Measurements from ENCODE around the gene SNX21.

- TF ChIP-seq CTCF (IDR thresholded peaks at IDR 0.05; ENCODE audit: insufficient read depth, low read length, poor library complexity, severe bottlenecking): no peak
- no peak for TF ChIP-seq EZH2phosphoT487 (conservative IDR thresholded peaks at IDR 0.05; ENCODE audit: low read length)
Measured at GRCh38 chr20:45814314-45814713, 19.3 kb upstream of the SNX21 start.

Measured in SU-DHL-6 (cell line).